DND-41 (cell line): ENCODE results near the gene JMJD1C.

ENCODE experiments used
- ATAC-seq: fragments of 200-7000 bp; cut with Tn5 transposase; 3 replicates; pipeline ENCODE4 v1.9.1; 2021; ENCODE audit warnings: low read depth; ENCODE audit not compliant: insufficient read depth
- DNase-seq: peaks from one replicate; pipeline ENCODE4 v3.0.0-alpha.2; 2020
- H2AFZ ChIP-seq: 2 replicates; pipeline ENCODE4 v1.6.0; 2012; ENCODE audit warnings: low read depth, low read length
- H3K27ac ChIP-seq: 2 replicates; pipeline ENCODE4 v1.5.1; 2012; ENCODE audit warnings: low read length, inconsistent platforms
- H3K27me3 ChIP-seq: fragments of 200-600 bp; sonication (generic); 2 replicates; pipeline ENCODE4 v1.6.0; 2012; ENCODE audit warnings: low read length, mild to moderate bottlenecking, inconsistent platforms; ENCODE audit not compliant: insufficient read depth, poor library complexity
- H3K36me3 ChIP-seq: 2 replicates; pipeline ENCODE4 v1.5.1; 2012; ENCODE audit warnings: low read length, inconsistent platforms; ENCODE audit not compliant: insufficient read depth
- H3K4me1 ChIP-seq: 2 replicates; pipeline ENCODE4 v1.5.1; 2012; ENCODE audit warnings: mild to moderate bottlenecking, low read length; ENCODE audit not compliant: insufficient read depth
- H3K4me2 ChIP-seq: 2 replicates; pipeline ENCODE4 v1.6.0; 2012; ENCODE audit warnings: mild to moderate bottlenecking, moderate library complexity, low read length, inconsistent platforms; ENCODE audit not compliant: insufficient read depth
- H3K4me3 ChIP-seq, 2 experiments: fragments of 200-600 bp in 1 of 2; shearing (Covaris generic) in 1 of 2; 2 replicates each; pipeline ENCODE4 v1.5.1; 2012 to 2016; ENCODE audit warnings: inconsistent platforms in 2 of 2, low read length in 2 of 2, mild to moderate bottlenecking in 2 of 2, low read depth in 1 of 2, moderate library complexity in 1 of 2
- H3K79me2 ChIP-seq: 2 replicates; pipeline ENCODE4 v1.6.0; 2012; ENCODE audit warnings: low read length, inconsistent platforms; ENCODE audit not compliant: insufficient read depth
- H3K9ac ChIP-seq: 2 replicates; pipeline ENCODE4 v1.6.0; 2012; ENCODE audit warnings: low read depth, mild to moderate bottlenecking, inconsistent platforms, low read length, moderate library complexity
- H3K9me3 ChIP-seq: 2 replicates; pipeline ENCODE4 v1.5.1; 2012; ENCODE audit warnings: low read length, moderate library complexity, mild to moderate bottlenecking, inconsistent platforms; ENCODE audit not compliant: insufficient read depth, severe bottlenecking
- H4K20me1 ChIP-seq: 2 replicates; pipeline ENCODE4 v1.6.0; 2012; ENCODE audit warnings: low read length; ENCODE audit not compliant: insufficient read depth
- EZH2 ChIP-seq: IDR thresholded peaks from 3 replicates; pipeline ENCODE4 v1.6.1; 2012; ENCODE audit warnings: borderline replicate concordance, low read depth, mild to moderate bottlenecking, moderate library complexity, low read length, inconsistent platforms; ENCODE audit not compliant: severe bottlenecking
- TF ChIP-seq, protein P1 (sequence below): IDR thresholded peaks from 2 replicates; pipeline ENCODE4 v1.5.1; 2012; ENCODE audit warnings: borderline replicate concordance, low read length, moderate library complexity, mild to moderate bottlenecking; ENCODE audit not compliant: poor library complexity, severe bottlenecking; ENCODE audit errors: extremely low read depth

The JMJD1C gene

DNA sequence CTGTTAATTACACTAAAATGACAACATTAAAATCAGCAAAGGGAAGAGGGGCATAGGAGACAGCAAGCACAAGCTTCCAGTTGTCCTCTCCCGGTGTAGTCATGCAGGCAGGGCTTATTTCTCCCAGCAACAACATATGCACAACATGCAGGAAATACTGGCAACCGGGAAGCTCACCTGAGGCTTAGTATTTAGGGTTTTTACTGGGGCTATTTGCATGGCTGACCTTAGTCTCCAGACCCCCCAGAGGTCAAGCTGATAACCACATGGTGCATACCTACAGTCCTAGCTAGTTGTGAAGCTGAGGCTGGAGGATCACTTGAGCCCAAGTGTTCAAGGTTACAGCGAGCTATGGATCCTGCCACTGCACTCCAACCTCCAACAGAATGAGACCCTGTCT is 12.8 kb upstream of the JMJD1C start:
- H2AFZ ChIP-seq, result no peak overlapping the region
- ATAC-seq, result no peak
- no peak for DNase-seq
- H3K27me3 ChIP-seq, result no peaks in the 10 kb centered on the region
- H3K27ac ChIP-seq, result no peak overlapping the region
- no peaks in the 10 kb centered on the region for H3K36me3 ChIP-seq
- peaks cover 47% of the 10 kb centered on the region; the same call in 1 of the 2 replicates for H4K20me1 ChIP-seq
- TF ChIP-seq, protein P1, sequence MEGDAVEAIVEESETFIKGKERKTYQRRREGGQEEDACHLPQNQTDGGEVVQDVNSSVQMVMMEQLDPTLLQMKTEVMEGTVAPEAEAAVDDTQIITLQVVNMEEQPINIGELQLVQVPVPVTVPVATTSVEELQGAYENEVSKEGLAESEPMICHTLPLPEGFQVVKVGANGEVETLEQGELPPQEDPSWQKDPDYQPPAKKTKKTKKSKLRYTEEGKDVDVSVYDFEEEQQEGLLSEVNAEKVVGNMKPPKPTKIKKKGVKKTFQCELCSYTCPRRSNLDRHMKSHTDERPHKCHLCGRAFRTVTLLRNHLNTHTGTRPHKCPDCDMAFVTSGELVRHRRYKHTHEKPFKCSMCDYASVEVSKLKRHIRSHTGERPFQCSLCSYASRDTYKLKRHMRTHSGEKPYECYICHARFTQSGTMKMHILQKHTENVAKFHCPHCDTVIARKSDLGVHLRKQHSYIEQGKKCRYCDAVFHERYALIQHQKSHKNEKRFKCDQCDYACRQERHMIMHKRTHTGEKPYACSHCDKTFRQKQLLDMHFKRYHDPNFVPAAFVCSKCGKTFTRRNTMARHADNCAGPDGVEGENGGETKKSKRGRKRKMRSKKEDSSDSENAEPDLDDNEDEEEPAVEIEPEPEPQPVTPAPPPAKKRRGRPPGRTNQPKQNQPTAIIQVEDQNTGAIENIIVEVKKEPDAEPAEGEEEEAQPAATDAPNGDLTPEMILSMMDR, result no peak
- no peak for TF ChIP-seq EZH2
- H3K79me2 ChIP-seq, result peaks cover 97% of the 10 kb centered on the region
- no peak overlapping the region for H3K9ac ChIP-seq
- H3K9me3 ChIP-seq, result no peaks in the 10 kb centered on the region
- no peak overlapping the region for H3K4me3 ChIP-seq
- H3K4me1 ChIP-seq, result no peaks in the 10 kb centered on the region
- no peak overlapping the region for H3K4me2 ChIP-seq

DNA sequence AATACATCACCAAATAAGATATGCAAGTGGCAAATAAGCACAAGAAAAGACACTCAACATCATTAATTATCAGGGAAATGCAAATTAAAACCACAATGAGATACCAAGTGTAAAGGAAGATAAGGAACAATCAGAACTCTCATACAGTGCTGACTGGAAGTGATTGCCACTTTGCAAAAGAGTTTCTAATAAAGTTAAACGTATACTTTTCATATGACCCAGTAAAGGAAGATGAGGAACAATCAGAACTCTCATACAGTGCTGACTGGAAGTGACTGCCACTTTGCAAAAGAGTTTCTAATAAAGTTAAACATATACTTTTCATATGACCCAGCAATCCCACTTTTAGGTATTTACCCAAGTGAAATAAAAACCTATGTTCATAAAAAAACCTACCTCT is 12.2 kb upstream of the JMJD1C start:
- Histone ChIP-seq H3K79me2 (peaks cover 97% of the 10 kb centered on the region), H3K4me3 (no peak overlapping the region), H2AFZ (no peak overlapping the region), H4K20me1 (peaks cover 48% of the 10 kb centered on the region; the same call in 1 of the 2 replicates), H3K36me3 (no peaks in the 10 kb centered on the region), H3K4me1 (no peaks in the 10 kb centered on the region), H3K4me2 (no peak overlapping the region), H3K9me3 (no peaks in the 10 kb centered on the region), H3K9ac (no peak overlapping the region), H3K27me3 (no peaks in the 10 kb centered on the region), H3K27ac (no peak overlapping the region)
- DNase-seq (no peak), ATAC-seq (no peak)
- TF ChIP-seq, protein P1, result no peak
- TF ChIP-seq EZH2, result no peak

DNA sequence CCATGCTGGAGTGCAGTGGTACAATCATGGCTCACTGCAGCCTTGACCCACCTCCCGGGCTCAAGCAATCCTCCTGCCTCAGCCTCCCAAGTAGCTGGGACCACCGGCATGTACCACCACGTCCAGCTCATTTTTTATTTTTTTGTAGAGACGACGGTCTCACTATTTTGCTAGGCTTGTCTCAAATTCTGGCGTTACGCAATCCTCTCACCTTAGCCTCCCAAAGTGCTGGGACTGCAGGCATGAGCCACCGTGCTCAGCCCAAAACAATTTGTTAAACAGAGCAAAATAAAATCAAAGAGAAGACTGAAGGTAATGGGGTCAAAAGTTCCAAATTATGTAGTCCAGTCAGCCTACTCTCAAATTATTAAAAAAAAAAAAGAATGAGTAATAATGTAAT is 8.7 kb upstream of the JMJD1C start:
- ATAC-seq (no peak), DNase-seq (no peak)
- Histone ChIP-seq H4K20me1 (peaks cover 55% of the 10 kb centered on the region; the same call in 1 of the 2 replicates), H3K9me3 (no peaks in the 10 kb centered on the region), H3K36me3 (no peaks in the 10 kb centered on the region), H3K4me1 (no peaks in the 10 kb centered on the region), H3K27me3 (no peaks in the 10 kb centered on the region), H3K79me2 (peaks cover 88% of the 10 kb centered on the region), H3K27ac (no peak overlapping the region), H3K9ac (no peak overlapping the region), H3K4me2 (no peak overlapping the region), H2AFZ (no peak overlapping the region), H3K4me3 (no peak overlapping the region)
- no peak for TF ChIP-seq EZH2
- TF ChIP-seq, protein P1, result no peak

DNA sequence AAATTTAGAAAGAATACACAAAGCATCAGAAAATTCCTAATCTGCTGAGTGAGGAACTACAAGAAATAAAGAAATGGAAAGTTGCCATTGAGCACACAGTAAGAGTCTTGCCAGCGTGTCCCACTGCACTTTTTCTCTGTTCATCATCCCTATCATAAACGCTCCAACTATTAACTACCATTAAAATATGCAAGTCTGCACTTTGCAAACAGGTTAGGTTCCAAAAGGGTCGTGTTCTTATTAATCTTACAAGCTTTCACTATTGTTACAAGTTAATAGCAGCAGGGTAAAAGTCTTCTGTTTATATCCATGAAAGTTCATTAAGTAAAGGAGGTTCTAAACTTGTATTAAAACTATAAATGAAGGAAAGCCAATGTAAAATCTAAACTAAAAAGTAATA is 5.2 kb upstream of the JMJD1C start:
- TF ChIP-seq, protein P1, result no peak
- TF ChIP-seq EZH2, result no peak
- H3K27me3 ChIP-seq, result no peaks in the 10 kb centered on the region
- no peak overlapping the region for H3K4me2 ChIP-seq
- no peak overlapping the region for H2AFZ ChIP-seq
- H3K9me3 ChIP-seq, result no peaks in the 10 kb centered on the region
- H4K20me1 ChIP-seq, result peaks cover 65% of the 10 kb centered on the region
- H3K79me2 ChIP-seq, result peaks cover 77% of the 10 kb centered on the region
- ATAC-seq, result no peak
- no peak overlapping the region for H3K4me3 ChIP-seq
- no peaks in the 10 kb centered on the region for H3K36me3 ChIP-seq
- no peak overlapping the region for H3K9ac ChIP-seq
- H3K27ac ChIP-seq, result no peak overlapping the region
- H3K4me1 ChIP-seq, result peaks cover 14% of the 10 kb centered on the region
- DNase-seq, result no peak
